RCC 7860 (cell line): Measurements from ENCODE around the gene SIRPB1.
"Not testable (repeated sequence)": the region's sequence is repeated elsewhere in the genome, so short reads cannot be mapped to it uniquely, and the experiment has no call there.

Experiments
- DNase-seq: peaks from one replicate; pipeline ENCODE4 v3.0.0-alpha.2; 2015; ENCODE audit warnings: low spot score
- FAIRE-seq: peaks from 2 replicates; lab custom pipeline; 2012; peaks lifted over from hg19 to GRCh38; lab: Jason Lieb, UNC

The SIRPB1 gene

DNA sequence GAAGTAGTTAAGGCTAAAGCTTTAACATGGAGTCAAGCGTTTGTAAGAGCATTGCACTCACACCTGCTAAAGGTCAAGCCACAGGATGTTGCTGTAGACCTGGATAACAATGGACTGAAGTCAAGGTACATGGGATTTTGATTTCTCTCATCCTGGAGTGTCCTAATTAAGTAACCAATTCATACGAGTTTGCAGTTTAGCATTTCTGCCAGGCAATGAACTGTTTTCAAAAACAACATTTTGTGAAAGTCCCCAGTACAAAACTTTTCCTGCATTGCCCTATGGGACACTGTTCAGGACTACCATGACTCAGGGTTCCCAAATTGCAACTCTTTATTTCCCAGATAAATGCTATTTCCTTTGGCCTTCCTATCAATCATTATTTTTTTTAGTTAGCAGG lies 17.4 kb upstream of the SIRPB1 start:
- FAIRE-seq: no peak
- DNase-seq: no peak

DNA sequence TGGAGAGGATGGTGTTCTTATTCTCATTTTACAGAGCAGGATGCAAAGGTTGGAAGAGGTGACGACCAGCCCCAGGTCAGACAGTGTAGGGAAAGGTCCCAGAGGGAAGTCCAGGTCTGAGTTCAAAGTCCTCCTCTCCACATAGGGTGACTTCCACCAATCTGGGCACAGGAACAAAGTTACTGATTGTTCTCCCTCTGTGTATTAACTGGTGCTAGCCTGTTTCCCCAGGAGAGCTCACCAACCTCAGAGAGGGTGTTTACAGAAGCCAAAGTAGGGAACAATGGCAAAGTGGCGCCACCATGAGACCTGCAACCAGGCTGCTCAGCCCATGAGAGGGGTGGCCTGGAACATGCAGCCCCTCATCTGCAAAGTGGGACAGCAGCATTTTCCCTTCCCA lies 16.8 kb upstream of the SIRPB1 start:
- no peak for FAIRE-seq

DNA sequence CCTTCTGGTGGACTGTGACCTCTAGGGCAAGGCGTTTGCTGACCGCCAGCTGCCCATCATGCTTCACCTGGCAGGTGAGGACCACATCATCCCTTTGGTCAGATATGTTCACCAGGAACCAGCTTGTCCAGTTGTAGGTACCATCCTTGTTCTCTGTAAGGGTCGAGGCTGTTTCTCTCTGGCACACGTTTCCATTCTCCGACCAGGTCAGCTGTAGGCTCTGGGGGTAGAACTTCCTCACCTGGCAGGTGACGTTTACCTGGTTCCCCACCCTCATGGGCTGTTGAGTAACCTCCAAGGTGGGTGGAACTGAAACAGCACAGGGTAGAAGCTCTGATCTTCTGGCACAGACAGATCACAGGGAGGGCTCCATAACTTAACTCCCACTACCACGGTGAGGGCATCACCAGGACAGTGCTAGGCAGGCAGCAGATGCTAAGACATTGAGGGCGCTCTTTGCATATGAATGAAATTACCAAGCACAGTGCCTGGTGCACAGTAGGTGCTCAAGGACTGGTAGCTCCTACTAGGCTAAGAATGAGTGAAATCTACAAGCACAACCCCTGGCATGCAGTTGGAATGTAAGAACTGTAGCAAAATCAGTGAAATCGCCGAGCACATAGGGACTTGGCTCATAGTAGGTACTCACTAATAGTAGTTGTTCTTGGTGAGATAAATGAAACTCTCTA lies 15.6 kb upstream of the SIRPB1 start:
- no peak for FAIRE-seq
- DNase-seq: no peak

More for the DNA sequence above, 16.8 kb upstream of the SIRPB1 start:
- no peak for DNase-seq

DNA sequence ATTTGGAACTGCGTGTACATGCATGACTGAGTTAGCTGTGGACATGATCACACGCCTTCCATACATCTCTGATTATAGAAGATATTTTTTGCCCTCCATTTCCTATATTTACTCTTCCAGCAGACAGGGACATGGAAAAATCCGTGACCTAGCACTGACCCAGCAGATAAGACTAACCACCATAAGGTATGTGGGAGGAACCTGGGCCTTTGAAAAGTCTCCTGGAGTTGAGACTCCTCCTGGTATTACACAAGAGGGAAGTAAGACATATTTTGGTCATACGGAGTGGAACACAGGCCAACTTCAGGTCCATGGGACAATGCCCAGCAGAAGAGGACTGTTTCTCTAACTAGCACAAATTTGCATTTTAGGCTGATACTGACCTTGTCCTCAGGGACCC lies 13.7 kb upstream of the SIRPB1 start:
- FAIRE-seq (no peak), DNase-seq (no peak)

DNA sequence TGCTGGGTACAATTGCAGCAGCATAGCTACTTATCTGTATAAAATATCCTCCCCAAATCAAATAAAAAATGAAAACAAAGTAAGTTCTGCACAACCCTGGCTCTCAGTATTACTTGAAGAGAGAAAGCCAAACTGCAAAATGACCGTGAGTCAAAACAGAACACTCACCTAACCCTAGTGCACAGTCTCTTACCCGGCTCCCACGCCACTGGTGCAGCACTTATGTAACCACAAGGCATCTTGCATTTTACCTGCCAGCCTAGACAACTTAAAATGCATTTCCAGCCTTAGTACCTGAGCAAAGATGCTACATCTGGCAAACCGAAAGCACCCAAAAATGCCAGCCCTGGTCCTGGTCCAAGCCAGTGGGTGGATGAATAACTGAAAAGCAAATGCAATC lies 12.4 kb upstream of the SIRPB1 start:
- FAIRE-seq: no peak
- DNase-seq: no peak

DNA sequence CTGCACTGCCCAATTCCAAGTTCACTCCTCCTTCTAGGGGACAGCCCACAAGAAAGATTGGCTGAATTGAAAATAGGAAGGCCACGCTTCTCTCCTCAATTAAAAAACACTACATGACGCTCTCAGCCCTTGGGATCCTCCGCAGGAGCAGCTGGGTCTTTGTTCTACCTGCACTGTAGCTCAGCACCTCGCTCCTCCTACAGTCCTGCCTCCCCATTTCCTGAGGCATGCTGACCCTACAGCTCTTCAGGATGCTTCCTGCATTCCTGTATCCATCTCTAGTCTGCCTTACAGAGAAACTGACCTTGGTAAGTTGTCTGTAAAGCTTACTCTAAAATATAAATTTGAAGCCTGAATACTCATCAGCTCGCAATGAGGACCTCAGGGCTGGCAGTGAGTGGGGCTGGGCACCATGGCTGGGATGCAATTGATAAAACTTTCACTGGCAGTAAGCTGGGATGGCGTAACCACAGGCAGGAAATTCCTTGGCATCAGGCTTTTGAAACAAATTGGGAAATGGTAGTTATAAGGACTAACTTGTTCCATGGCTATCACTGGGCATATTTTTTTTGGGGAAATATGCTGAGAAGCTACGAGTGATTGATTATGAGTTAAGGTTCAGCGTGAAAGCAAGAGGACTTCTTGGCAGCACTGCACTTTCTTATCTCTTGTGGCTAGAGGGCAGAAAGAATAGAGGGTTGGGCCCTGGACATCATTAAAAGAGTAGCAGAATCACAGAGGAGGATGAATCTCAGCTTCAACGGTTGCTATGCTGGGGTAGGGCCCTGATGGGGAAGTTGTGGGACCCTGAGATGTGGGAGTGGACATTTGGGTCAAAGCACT lies 11.7 kb upstream of the SIRPB1 start:
- no peak for FAIRE-seq
- no peak for DNase-seq

DNA sequence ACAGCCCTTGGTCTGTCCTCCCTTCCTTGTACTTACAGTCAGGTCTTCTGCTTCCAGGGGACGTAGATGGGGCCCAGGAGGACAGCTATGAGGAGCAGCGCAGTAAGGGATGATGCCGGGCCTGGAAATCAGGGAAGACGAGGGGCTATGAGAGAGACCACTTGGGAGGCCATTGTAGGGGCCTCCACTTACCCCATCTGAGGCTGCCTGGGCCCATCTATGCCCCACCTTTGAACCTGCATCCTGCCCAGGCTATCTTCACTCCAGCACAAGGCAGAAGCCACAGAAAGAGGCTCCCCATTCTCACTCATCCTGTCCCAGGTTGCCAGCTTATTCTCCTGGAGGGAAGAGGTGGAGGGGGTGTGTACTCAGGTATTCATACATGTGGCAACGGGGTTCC lies 10.4 kb upstream of the SIRPB1 start:
- no peak for FAIRE-seq
- no peak for DNase-seq

DNA sequence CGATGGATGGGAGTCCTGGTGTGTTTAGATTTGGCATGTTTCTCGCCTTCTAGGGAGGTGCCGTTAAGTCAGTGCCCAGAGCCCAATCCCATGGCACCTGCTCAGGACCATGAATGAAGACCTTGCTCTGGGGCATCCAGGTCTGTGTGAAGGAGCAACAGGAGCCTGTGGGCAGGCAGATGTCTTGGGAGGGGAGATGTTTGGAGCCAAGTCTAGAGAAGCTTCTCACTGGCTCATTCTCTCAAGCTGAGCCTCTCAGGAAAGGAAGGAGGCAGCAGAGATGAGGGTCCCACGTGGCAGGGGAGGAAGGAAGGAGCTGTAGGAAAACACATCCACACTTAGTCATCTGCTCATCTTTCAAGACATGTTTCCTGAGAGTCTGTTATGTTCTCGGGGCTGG lies 9.5 kb upstream of the SIRPB1 start:
- no peak for DNase-seq
- FAIRE-seq: no peak

DNA sequence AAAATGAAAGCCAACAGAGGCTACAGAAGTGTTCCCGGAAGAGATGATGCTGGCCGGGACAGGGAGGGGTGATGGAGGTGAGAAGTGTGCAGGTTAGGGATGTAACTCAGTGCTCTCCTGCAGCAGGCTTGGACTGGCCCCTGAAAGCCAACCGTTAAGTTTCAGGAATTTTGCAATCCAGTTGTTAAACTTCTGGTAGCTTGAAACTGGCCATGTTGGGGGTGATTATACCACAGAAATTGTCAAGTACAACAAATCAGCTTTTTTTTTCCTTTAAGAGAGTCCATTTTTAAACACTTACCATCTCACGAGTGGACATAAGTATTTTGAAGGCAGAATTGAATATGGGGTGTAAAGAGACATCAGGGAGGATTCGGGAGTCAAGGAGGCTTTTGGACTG lies 8.8 kb upstream of the SIRPB1 start:
- DNase-seq (no peak), FAIRE-seq (no peak)

DNA sequence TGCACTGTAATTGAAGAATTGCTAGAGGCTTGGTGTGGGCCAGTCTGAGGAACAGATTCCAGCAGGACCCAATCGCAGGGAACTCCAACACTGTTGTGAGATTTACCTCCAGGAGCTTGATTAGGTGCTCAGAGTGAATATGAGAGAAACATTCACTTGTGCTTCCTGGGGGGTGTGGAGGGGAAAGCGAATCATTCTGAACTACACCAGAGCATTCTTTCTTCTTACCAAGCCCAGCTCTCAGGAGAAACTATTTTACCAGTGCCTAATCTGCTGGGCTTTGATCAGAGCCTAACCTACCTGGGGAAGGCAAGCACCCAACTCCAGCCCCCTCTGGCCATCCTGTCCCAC lies 7.4 kb upstream of the SIRPB1 start:
- FAIRE-seq (no peak), DNase-seq (no peak)

DNA sequence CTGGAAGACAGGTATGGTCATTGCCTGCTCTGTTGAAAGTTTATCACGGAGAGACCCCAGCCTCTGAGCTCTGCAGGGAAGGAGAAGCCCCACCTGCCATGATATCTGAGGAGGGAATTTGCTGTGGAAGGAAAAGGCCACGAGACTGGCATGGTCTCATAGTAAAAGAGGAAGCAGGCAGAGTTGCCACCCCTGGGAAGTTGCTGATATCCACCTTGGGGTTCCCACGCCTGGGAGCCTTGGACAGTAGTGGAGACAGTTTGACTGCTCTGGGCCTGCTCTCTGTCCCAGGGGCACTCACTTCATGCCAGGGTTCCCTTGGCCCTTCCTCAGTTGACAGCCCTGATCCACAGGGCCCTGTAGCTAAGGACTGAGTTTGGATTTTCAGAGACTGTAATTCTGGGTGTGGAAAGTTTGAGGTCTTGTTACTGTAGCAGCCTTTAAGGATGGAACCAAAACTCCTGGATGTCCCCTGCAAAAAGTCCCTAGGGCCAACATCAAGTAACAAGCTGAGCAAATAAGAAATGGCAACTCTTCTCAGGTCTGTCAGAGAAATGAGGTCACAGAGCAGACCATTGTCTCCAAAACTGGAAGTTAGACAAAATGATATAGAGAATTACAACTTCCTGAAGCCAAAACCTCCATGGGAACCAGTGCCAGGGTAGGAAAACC lies 6.9 kb upstream of the SIRPB1 start:
- DNase-seq: no peak
- no peak for FAIRE-seq

DNA sequence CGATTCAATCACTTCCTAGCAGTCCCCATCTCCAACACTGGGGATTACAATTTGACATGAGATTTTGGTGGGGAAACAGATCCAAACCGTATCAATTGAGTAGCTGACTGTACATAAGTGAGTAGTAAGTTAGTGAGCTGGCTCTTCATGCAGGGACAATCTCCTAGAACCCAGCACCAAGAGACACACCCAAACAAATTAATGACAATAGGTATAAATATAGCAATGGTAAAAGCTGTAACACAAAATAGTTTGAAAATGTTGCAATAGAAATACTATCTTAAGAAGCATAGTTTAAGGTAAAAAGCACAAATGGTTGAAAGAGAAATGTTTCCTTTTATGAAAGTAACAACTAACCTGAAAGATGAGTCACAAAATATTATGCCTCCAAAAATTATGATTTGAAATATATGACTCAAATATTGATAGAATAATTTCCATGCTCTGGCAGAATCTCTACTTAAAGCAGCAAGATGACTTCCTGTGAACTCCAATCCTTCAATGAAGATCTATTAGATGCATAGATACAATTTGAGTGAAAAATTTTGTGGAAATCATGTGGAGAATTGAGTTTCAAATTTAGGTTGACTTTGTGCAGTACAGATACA lies 5.4 kb upstream of the SIRPB1 start:
- DNase-seq: no peak
- no peak for FAIRE-seq

DNA sequence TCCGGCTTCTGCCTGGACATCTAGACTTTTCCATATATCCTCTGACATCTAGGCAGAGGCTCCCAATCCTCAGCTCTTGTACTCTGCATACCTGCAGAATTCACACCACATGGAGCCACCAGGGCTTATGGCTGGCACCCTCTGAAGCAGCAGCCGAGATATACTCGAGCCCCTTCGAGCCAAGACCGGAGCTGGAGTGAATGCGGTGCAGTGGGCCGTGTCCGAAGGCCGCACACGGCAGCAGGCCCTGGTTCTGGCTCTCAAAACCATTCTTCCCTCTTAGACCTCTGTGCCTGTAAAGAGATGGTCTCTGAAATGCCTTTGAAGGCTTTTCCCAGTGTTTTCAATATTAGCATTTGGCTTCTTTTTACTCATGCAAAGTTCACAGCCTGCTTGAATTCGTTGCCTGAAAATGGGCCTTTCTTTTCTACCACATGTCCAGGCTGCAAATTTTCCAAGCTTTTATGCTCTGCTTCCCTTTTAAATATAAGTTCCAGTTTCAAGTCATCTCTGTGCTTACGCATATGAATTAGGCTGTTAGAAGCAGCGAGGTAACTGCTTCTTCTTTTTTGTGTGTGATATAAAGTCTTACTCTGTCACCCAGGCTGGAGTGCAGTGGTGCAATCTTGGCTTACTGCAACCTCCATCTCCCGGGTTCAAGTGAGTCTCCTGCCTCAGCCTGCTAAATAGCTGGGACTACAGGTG lies 3.8 kb upstream of the SIRPB1 start:
- FAIRE-seq (no peak), DNase-seq (no peak)

DNA sequence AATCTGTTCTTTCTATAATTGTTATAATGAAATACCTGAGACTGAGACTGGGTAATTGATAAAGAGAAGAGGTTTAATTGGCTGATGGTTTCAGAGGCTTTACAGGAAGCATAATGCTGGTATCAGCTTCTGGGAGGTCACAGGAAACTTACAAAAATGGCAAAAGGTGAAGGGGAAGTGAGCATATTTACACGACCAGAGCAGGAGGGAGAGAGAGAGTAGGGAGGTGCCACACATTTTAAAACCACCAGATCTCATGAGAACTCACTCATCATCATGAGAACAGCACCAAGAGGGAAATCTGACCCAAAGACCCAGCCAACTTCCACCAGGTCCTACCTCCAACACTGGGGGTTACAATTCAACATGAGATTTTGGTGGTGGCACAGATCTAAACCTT lies 2.6 kb upstream of the SIRPB1 start:
- FAIRE-seq (no peak), DNase-seq (no peak)

DNA sequence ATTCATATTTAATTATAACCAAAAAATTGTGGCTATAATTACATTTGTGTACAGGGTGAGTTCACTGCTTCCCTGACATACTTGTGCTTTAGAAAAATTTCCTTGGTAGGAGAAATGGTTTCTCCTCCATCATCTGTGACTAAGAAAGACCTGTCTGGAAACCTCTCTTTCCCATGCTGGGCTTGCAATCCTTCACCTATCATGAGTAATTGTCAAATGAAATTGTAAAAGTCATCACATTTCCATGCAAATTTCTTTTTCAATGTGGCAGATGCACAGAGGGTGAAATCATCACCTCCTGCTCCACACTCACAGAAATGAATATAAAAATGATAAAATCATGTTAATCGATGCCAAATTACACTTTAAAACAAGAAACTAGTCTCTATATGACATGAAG lies 1.5 kb upstream of the SIRPB1 start:
- no peak for FAIRE-seq
- no peak for DNase-seq

DNA sequence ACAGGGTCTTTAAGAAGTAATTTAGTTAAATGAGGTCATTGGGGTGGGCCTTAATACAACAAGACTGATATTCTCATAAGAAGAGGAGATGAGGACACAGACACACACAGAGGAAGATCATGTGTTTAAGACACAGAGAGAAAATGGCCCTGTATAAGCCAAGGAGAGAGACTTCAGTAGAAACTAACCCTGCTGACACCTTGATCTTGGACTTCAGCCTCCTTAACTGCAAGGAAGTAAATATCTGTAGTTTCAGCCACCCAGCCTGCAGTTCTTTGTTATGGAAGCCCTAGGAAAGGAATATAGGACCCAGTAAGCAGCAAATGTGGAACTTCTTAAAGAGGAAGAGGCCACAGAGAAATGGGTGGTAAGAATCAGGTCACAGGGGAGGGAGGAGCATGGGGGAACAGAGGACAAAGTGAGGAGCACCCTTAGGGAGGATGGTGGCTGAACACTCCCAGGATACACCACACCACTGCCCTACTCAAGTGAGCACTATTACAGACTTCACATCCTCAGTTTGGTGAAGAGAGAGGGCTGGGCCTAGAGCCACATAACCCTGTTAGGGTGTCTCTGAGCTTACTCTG lies 762 bp downstream of the SIRPB1 start:
- FAIRE-seq: no peak
- DNase-seq: no peak

DNA sequence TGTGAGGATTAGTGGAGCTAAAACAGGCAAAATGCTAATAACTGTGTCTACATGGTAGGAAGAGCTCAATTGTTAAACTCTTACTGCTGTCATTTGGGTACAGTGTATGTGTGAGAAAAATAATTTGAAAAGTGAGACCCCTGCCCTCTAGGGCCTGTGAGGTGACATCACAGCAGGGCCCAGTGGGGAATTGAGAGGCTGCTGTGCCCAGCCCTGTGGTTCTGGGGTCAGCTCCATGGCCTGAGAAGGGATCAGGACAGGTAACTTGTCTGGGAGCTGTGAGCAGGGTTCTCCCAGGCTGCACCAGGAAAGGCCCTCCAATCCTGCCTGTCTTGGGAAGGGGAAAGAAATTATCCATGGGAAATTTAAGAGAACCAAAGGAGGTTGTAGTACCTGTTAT lies 1.3 kb downstream of the SIRPB1 start:
- DNase-seq: no peak

DNA sequence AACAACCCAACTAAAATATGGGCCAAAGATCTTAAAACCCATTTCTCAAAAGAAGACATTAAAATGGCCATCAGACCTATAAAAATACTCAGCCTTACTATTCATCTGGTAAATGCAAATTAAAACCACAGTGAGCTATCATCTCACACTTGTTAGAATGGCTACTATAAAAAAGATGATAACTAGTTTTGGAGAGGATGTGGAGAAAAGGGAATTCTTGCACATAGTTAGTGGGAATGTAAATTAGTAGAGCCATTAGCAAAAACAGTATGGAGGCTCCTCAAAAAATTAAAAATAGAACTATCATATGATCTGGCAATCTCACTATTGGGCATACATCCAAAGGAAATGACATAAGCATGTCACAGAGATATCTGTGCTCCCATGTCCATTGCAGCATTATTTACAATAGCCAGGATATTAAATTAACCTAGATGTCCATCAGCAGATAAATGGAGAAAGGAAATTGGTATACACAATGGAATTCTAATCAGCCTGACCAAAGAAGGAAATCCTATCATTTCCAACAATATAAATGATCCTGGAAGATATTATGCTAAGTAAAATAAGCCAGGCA lies 2.9 kb downstream of the SIRPB1 start:
- FAIRE-seq: no peak
- DNase-seq: no peak

More for the DNA sequence above, 1.3 kb downstream of the SIRPB1 start:
- no peak for FAIRE-seq

DNA sequence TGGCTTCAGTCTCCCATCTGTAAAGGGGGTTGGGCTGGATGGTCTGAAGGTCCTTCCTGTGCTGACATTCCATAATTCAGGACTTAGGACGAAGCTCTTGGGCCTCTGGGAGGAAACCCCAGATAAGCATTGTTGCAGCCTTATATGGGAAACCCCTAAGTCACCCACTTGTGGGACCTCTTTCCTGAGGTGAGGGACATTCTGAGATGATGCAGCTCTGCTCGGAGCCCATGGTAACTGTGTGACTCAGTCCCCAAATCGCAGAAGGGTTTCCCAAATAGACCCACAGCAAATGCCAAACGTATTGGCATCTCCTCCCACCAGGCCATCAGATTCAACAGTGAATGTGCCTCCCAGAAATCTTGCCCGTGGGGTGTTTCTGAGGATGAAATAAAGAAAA lies 9.4 kb downstream of the SIRPB1 start:
- not testable (repeated sequence) for DNase-seq, FAIRE-seq

DNA sequence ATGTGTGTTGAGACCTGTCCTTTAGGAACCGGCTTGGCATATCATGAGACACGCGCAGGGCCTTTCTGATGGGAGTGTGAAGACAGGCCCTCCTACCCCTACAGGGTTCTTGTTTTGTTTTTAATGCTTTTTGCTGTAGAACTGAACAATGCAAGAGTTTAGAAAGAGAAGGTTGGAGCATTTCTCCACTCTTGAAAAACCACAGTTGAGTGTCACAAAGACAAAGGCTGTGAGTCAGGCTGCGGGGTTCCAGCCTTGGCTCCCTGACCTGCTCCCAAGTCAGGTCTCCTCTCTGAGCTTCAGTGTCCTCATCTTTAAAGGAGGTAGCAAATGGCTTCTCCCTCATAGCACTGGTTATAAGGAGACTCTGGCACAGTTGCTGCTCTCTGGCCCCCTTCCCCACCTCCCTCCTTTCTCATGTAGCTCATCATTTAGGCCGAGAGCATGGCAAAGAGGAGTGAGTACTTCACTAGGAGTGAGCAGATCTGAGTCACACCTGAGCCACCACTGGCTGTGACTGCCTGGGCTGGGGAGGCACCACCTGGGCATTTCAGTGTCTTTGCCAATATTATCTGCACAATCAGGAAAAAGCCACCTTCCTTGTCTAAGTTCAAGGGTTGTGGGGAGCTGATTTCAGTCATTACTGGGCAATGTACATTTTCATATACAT lies 11.0 kb downstream of the SIRPB1 start:
- not testable (repeated sequence) for FAIRE-seq, DNase-seq
